GM12864 (cell line): ENCODE measurements around the gene MRPL14.

Experiments used
- DNase-seq: peaks from one replicate; pipeline ENCODE4 v3.0.0-alpha.2; 2011; ENCODE audit warnings: low read depth
- H3K4me3 ChIP-seq: 2 replicates; pipeline ENCODE4 v1.5.1; 2011; ENCODE audit warnings: mild to moderate bottlenecking, low read depth, low read length, control low read depth
- CTCF ChIP-seq: IDR thresholded peaks from 2 replicates; pipeline ENCODE4 v1.5.1; 2011; ENCODE audit warnings: low read depth, mild to moderate bottlenecking, moderate library complexity, low read length, control low read depth, inconsistent platforms; ENCODE audit errors: missing control alignments

MRPL14 gene

GRCh38 chr6:44132476-44132875, 5.2 kb upstream of the MRPL14 start:
- no peak for DNase-seq
- TF ChIP-seq CTCF = no peak
- H3K4me3 ChIP-seq = no peak overlapping the region

- no peak for TF ChIP-seq CTCF
- DNase-seq = no peak
- no peak overlapping the region for H3K4me3 ChIP-seq
These were observed 4.6 kb upstream of the MRPL14 start for GRCh38 chr6:44131892-44132291.

- DNase-seq = no peak
- no peak overlapping the region for H3K4me3 ChIP-seq
- no peak for TF ChIP-seq CTCF
These were observed 2.6 kb upstream of the MRPL14 start for GRCh38 chr6:44129841-44130322.

- DNase-seq = no peak
- peak overlapping the region; percentile 84 for H3K4me3 ChIP-seq
- TF ChIP-seq CTCF = peak; percentile 1
These were observed 1.0 kb upstream of the MRPL14 start for GRCh38 chr6:44128020-44128917.

- H3K4me3 ChIP-seq = peak overlapping the region; percentile 68
- peak; percentile 24 for DNase-seq
- no peak for TF ChIP-seq CTCF
These were observed 717 bp downstream of the MRPL14 start for GRCh38 chr6:44126320-44127149.

- no peak overlapping the region for H3K4me3 ChIP-seq
- DNase-seq = no peak
- TF ChIP-seq CTCF = no peak
These were observed 3.7 kb downstream of the MRPL14 start for GRCh38 chr6:44123544-44123943.
